GM19193 (cell line): ENCODE results near the gene FUBP1.

ENCODE experiments used
- POLR2A ChIP-seq: IDR thresholded peaks from 4 replicates; pipeline ENCODE4 v1.6.1; 2011; ENCODE audit not compliant: insufficient read depth, insufficient read length; ENCODE audit errors: extremely low read depth

FUBP1 gene

GRCh38 chr1:77994117-77994705, 15.3 kb upstream of the FUBP1 start:
- no peak for TF ChIP-seq POLR2A

- TF ChIP-seq POLR2A, result no peak
These were observed 12.8 kb upstream of the FUBP1 start for GRCh38 chr1:77991638-77992037.

- TF ChIP-seq POLR2A, result no peak
These were observed 11.8 kb upstream of the FUBP1 start for GRCh38 chr1:77990629-77991204.

- no peak for TF ChIP-seq POLR2A
These were observed 10.9 kb upstream of the FUBP1 start for GRCh38 chr1:77989744-77990143.

GRCh38 chr1:77987919-77988318, 9.0 kb upstream of the FUBP1 start:
- TF ChIP-seq POLR2A, result no peak

GRCh38 chr1:77986810-77987209, 7.9 kb upstream of the FUBP1 start:
- TF ChIP-seq POLR2A, result no peak

GRCh38 chr1:77984629-77985028, 5.8 kb upstream of the FUBP1 start:
- TF ChIP-seq POLR2A, result no peak

GRCh38 chr1:77983997-77984355, 5.1 kb upstream of the FUBP1 start:
- no peak for TF ChIP-seq POLR2A

- peak; percentile 4 for TF ChIP-seq POLR2A
These were observed 441 bp downstream of the FUBP1 start for GRCh38 chr1:77978293-77978968.

GRCh38 chr1:77977989-77978292, 931 bp downstream of the FUBP1 start:
- TF ChIP-seq POLR2A, result no peak

- no peak for TF ChIP-seq POLR2A
These were observed 2.3 kb downstream of the FUBP1 start for GRCh38 chr1:77976433-77977076.

- no peak for TF ChIP-seq POLR2A
These were observed 3.0 kb downstream of the FUBP1 start for GRCh38 chr1:77975907-77976306.

GRCh38 chr1:77975386-77975785, 3.5 kb downstream of the FUBP1 start:
- no peak for TF ChIP-seq POLR2A

- no peak for TF ChIP-seq POLR2A
These were observed 6.8 kb downstream of the FUBP1 start for GRCh38 chr1:77972080-77972479.

GRCh38 chr1:77970192-77970591, 8.7 kb downstream of the FUBP1 start:
- TF ChIP-seq POLR2A, result no peak

GRCh38 chr1:77966291-77966690, 12.6 kb downstream of the FUBP1 start:
- no peak for TF ChIP-seq POLR2A

GRCh38 chr1:77961392-77961791, 17.5 kb downstream of the FUBP1 start:
- no peak for TF ChIP-seq POLR2A

GRCh38 chr1:77958850-77959249, 20.0 kb downstream of the FUBP1 start:
- TF ChIP-seq POLR2A, result no peak
